Myocyte (in vitro differentiated cells): ENCODE measurements around the gene SURF2. TPM values are rescaled to one million over a fixed set of nuclear protein-coding genes. Genes with fewer than 3 reads are reported as not detected.

Experiments used
- DNase-seq: peaks from one replicate; pipeline ENCODE4 v3.0.0-alpha.2; 2012; ENCODE audit warnings: low read depth
- total RNA-seq: library from RNA; depleted of rRNA; stranded (reverse); fragments of >200 nt; gene quantifications from 2 replicates; pipeline ENCODE4 v1.2.3, GENCODE V29; 2014

The SURF2 gene
- total RNA-seq, 1 donor from 2014 or later = 12.9 TPM

- DNase-seq = peak; percentile 93
Measured at GRCh38 chr9:133335924-133336811, 20.2 kb upstream of the SURF2 start, which contains the start of gene SURF6. SURF6 (minus strand) TSS chr9:133336188; CDS start chr9:133336132, 56 bp downstream.

GRCh38 chr9:133339641-133340040, 16.7 kb upstream of the SURF2 start:
- no peak for DNase-seq

GRCh38 chr9:133340256-133340655, 16.1 kb upstream of the SURF2 start:
- no peak for DNase-seq

GRCh38 chr9:133340916-133341315, 15.4 kb upstream of the SURF2 start:
- DNase-seq = no peak

- DNase-seq = peak; percentile 96
Measured at GRCh38 chr9:133341369-133342068, 14.8 kb upstream of the SURF2 start.

GRCh38 chr9:133342069-133342406, 14.3 kb upstream of the SURF2 start:
- DNase-seq = no peak

GRCh38 chr9:133342570-133342969, 13.8 kb upstream of the SURF2 start:
- peak; percentile 71 for DNase-seq

GRCh38 chr9:133344071-133344470, 12.3 kb upstream of the SURF2 start:
- no peak for DNase-seq

GRCh38 chr9:133344979-133345378, 11.4 kb upstream of the SURF2 start:
- no peak for DNase-seq

GRCh38 chr9:133345596-133345995, 10.8 kb upstream of the SURF2 start:
- no peak for DNase-seq

- no peak for DNase-seq
Measured at GRCh38 chr9:133346021-133346785, 10.1 kb upstream of the SURF2 start.

- DNase-seq = peak; percentile 50
Measured at GRCh38 chr9:133347515-133347984, 8.8 kb upstream of the SURF2 start.

- DNase-seq = peak; percentile 97
Measured at GRCh38 chr9:133347985-133348717, 8.2 kb upstream of the SURF2 start, which contains the start of the genes MED22 and RPL7A. MED22 (minus strand) TSS chr9:133348131; CDS start chr9:133346662, 1,469 bp downstream. RPL7A (plus strand) TSS chr9:133348218; CDS start chr9:133348244, 26 bp downstream.

GRCh38 chr9:133348718-133349573, 7.4 kb upstream of the SURF2 start:
- no peak for DNase-seq

GRCh38 chr9:133349965-133350616, 6.3 kb upstream of the SURF2 start:
- no peak for DNase-seq

- no peak for DNase-seq
Measured at GRCh38 chr9:133351526-133351907, 4.8 kb upstream of the SURF2 start.

- peak; percentile 68 for DNase-seq
Measured at GRCh38 chr9:133351908-133352634, 4.3 kb upstream of the SURF2 start.

GRCh38 chr9:133352635-133353340, 3.6 kb upstream of the SURF2 start:
- no peak for DNase-seq
